OCI-LY7 (cell line): Measurements from ENCODE around the gene MACO1. TPM values are rescaled to one million over a fixed set of nuclear protein-coding genes. Genes with fewer than 3 reads are reported as not detected.
"Not testable (repeated sequence)": the region's sequence is repeated elsewhere in the genome, so short reads cannot be mapped to it uniquely, and the experiment has no call there.

Experiments used
- BruUV-seq: library from RNA; stranded (reverse); fragments of 400-500 nt; replicated peaks from 2 replicates; lab custom pipeline; 2021; lab: Mats Ljungman, UMichigan
- CTCF ChIA-PET: fragments of 300-600 bp; sonication (Branson Sonifier 250); formaldehyde crosslinking; loops from one replicate; lab custom pipeline; 2022; ENCODE audit warnings: antibody characterized with exemption; ENCODE audit not compliant: unreplicated experiment; lab: Charles Lee
- POLR2A ChIA-PET: fragments of 300-600 bp; sonication (Branson Sonifier 250); formaldehyde crosslinking; loops from one replicate; lab custom pipeline; 2022; ENCODE audit warnings: antibody characterized with exemption; lab: Charles Lee
- DNase-seq: peaks from one replicate; pipeline ENCODE4 v3.0.0-alpha.2; 2015; ENCODE audit warnings: low spot score
- H2AFZ ChIP-seq: fragments of 200-600 bp; sonication (generic), shearing (Covaris generic); 2 replicates; pipeline ENCODE4 v1.6.1; 2014; ENCODE audit warnings: mild to moderate bottlenecking, antibody characterized with exemption, low read length, moderate library complexity
- H3K27ac ChIP-seq: fragments of 200-600 bp; sonication (generic); 2 replicates; pipeline ENCODE4 v1.5.1; 2014; ENCODE audit warnings: mixed run types, low read depth, mild to moderate bottlenecking, moderate library complexity, low read length, inconsistent platforms; ENCODE audit not compliant: poor library complexity, severe bottlenecking
- H3K36me3 ChIP-seq: fragments of 200-600 bp; sonication (generic); 2 replicates; pipeline ENCODE4 v1.6.1; 2014; ENCODE audit warnings: mild to moderate bottlenecking, antibody characterized with exemption, low read length, moderate library complexity, mixed read lengths; ENCODE audit not compliant: insufficient read depth
- H3K4me1 ChIP-seq: fragments of 200-600 bp; sonication (generic); 2 replicates; pipeline ENCODE4 v1.5.1; 2014; ENCODE audit warnings: mild to moderate bottlenecking, low read length; ENCODE audit not compliant: insufficient read depth, poor library complexity, severe bottlenecking
- H3K4me2 ChIP-seq: fragments of 200-600 bp; sonication (generic); 2 replicates; pipeline ENCODE4 v1.6.1; 2014; ENCODE audit warnings: mild to moderate bottlenecking, low read length
- H3K4me3 ChIP-seq: fragments of 200-600 bp; sonication (generic); 2 replicates; pipeline ENCODE4 v1.5.1; 2014; ENCODE audit warnings: mild to moderate bottlenecking, low read depth, low read length; ENCODE audit not compliant: poor library complexity, severe bottlenecking
- H3K79me2 ChIP-seq: fragments of 200-600 bp; sonication (generic); 2 replicates; pipeline ENCODE4 v1.6.1; 2016; ENCODE audit warnings: low read depth, mild to moderate bottlenecking, low read length, moderate library complexity, mixed read lengths; ENCODE audit not compliant: insufficient read depth
- H3K9me2 ChIP-seq: fragments of 200-600 bp; sonication (generic); 2 replicates; pipeline ENCODE4 v1.6.1; 2016; ENCODE audit warnings: mild to moderate bottlenecking, low read length, mixed read lengths; ENCODE audit not compliant: insufficient read depth
- H3K9me3 ChIP-seq: fragments of 200-600 bp; sonication (generic); 2 replicates; pipeline ENCODE4 v1.6.1; 2014; ENCODE audit warnings: mild to moderate bottlenecking, mixed run types, low read length, mixed read lengths
- H4K20me1 ChIP-seq: fragments of 200-600 bp; sonication (generic); 2 replicates; pipeline ENCODE4 v1.6.1; 2014; ENCODE audit warnings: mild to moderate bottlenecking, antibody characterized with exemption, low read length, moderate library complexity, mixed read lengths; ENCODE audit not compliant: insufficient read depth
- CTCF ChIP-seq: fragments of 200-600 bp; sonication (generic); conservative IDR thresholded peaks from 2 replicates; pipeline ENCODE4 v1.5.1; 2014; ENCODE audit warnings: mild to moderate bottlenecking, antibody characterized with exemption, low read length, moderate library complexity, mixed read lengths
- EZH2phosphoT487 ChIP-seq: fragments of 200-600 bp; sonication (generic); IDR thresholded peaks from 2 replicates; pipeline ENCODE4 v1.6.1; 2018; ENCODE audit warnings: low read depth, borderline replicate concordance, mild to moderate bottlenecking, mixed run types, antibody characterized with exemption, low read length, moderate library complexity, mixed read lengths
- intact Hi-C: fragments of 100-400 bp; cut with micrococcal nuclease; formaldehyde crosslinking; loops from one replicate; pipeline ENCODE4 v1.10.0; 2022; ENCODE audit not compliant: unreplicated experiment
- total RNA-seq, 2 experiments: library from RNA; depleted of rRNA in 1 of 2; stranded (reverse); fragments of >200 nt in 1 of 2; shearing (Covaris generic) in 1 of 2; gene quantifications; 2 replicates each; pipeline ENCODE4 v1.2.3, GENCODE V29; 2014 to 2022

Gene MACO1
- total RNA-seq, 2 experiments from 2014 or later: 11.8 to 18.6 TPM

DNA sequence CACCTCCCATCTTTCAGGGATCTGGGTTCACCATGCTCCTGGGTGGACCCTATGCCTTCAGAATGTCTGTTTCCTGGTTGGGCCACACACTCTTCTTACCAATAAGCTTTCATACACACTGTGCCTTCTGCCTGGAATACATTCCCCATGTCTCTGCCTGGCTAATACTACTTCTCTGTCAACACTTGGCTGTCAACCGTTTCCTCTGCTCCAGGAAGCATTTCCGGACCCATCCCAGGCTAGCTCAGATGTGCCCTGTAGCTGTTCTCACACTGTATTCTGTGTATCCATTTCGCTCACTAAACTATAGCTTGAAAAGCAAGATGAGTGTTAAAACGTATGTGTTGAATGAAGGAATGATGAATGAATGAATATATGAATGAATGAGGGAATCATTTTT is 43.6 kb upstream of the MACO1 start:
- DNase-seq, BruUV-seq, CTCF ChIA-PET, POLR2A ChIA-PET, H2AFZ ChIP-seq, H3K9me3 ChIP-seq, H3K4me1 ChIP-seq, H3K36me3 ChIP-seq, H3K27ac ChIP-seq, H3K79me2 ChIP-seq, H3K4me3 ChIP-seq, intact Hi-C loops, H3K4me2 ChIP-seq, H3K9me2 ChIP-seq, H4K20me1 ChIP-seq: not testable (repeated sequence)

GRCh38 chr1:25388691-25389090 is 42.0 kb upstream of the MACO1 start:
- intact Hi-C loops, H3K4me3 ChIP-seq, H3K36me3 ChIP-seq, BruUV-seq, H3K9me2 ChIP-seq, H3K27ac ChIP-seq, POLR2A ChIA-PET, H3K9me3 ChIP-seq, H3K79me2 ChIP-seq, DNase-seq, H2AFZ ChIP-seq, H3K4me1 ChIP-seq, CTCF ChIA-PET, H3K4me2 ChIP-seq, H4K20me1 ChIP-seq: not testable (repeated sequence)

GRCh38 chr1:25389721-25390120 is 41.0 kb upstream of the MACO1 start:
- POLR2A ChIA-PET, H3K9me2 ChIP-seq, H3K4me1 ChIP-seq, H3K27ac ChIP-seq, H3K9me3 ChIP-seq, BruUV-seq, DNase-seq, H3K4me2 ChIP-seq, H4K20me1 ChIP-seq, H3K4me3 ChIP-seq, intact Hi-C loops, H3K79me2 ChIP-seq, H2AFZ ChIP-seq, H3K36me3 ChIP-seq: not testable (repeated sequence)
- CTCF ChIA-PET: interaction anchor here (0.5 to 0.9 kb wide), 2 partner anchors 29 to 250 kb away, joined by 3 read pairs; no protein-coding TSS in a partner anchor

GRCh38 chr1:25392841-25393240 is 37.9 kb upstream of the MACO1 start:
- Histone ChIP-seq H3K4me2 (no peak overlapping the region), H3K9me3 (no peaks in the 10 kb centered on the region), H3K9me2 (no peaks in the 10 kb centered on the region), H3K4me1 (no peaks in the 10 kb centered on the region), H2AFZ (no peak overlapping the region), H3K4me3 (no peak overlapping the region), H3K27ac (no peak overlapping the region), H3K36me3 (no peaks in the 10 kb centered on the region), H4K20me1 (no peaks in the 10 kb centered on the region), H3K79me2 (no peaks in the 10 kb centered on the region)
- no peak for TF ChIP-seq EZH2phosphoT487
- no peak for TF ChIP-seq CTCF
- no TSS peak for BruUV-seq
- intact Hi-C loops: no loop called here
- ChIA-PET POLR2A (interaction anchor here (0.6 kb wide), 1 partner anchor 267 kb away, joined by 4 read pairs; no protein-coding TSS in a partner anchor), CTCF (no interaction called here)
- DNase-seq: no peak

- H2AFZ ChIP-seq, DNase-seq, H3K4me2 ChIP-seq, H3K4me3 ChIP-seq, H3K4me1 ChIP-seq, H3K79me2 ChIP-seq, H3K9me3 ChIP-seq, CTCF ChIA-PET, H3K36me3 ChIP-seq, intact Hi-C loops, POLR2A ChIA-PET, H3K27ac ChIP-seq, H4K20me1 ChIP-seq, H3K9me2 ChIP-seq, BruUV-seq: not testable (repeated sequence)
Measured at GRCh38 chr1:25397549-25397948, 33.1 kb upstream of the MACO1 start.

DNA sequence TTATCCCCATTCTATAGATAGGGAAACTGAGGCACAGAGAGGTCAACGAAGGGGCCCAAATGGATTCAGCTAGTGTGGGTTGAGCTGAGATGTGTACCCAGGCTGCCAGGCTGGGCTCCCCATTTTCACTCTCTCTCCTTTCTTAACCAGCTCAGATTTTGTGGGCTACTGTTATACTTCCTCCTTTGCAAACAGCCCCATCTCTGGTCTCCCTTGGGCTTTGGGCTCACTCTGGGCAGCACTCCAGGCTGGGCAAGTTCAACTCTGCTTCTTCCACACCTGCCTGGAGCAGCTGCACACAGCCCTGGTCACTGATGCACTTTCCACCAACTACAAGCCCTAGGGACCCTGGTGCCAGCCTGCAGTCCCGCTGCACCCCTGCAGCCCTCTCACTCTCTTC is 32.6 kb upstream of the MACO1 start:
- BruUV-seq, H3K4me2 ChIP-seq, intact Hi-C loops, H3K4me3 ChIP-seq, H3K4me1 ChIP-seq, H3K27ac ChIP-seq, H3K36me3 ChIP-seq, H3K9me3 ChIP-seq, H2AFZ ChIP-seq, H3K79me2 ChIP-seq, H3K9me2 ChIP-seq, H4K20me1 ChIP-seq, POLR2A ChIA-PET, DNase-seq, CTCF ChIA-PET: not testable (repeated sequence)
